Activated CD8-positive, alpha-beta memory T cell treated with anti-CD3 and anti-CD28 coated beads for 36 hours (primary cell): ENCODE measurements around the gene GPR156. TPM values are rescaled to one million over a fixed set of nuclear protein-coding genes. Genes with fewer than 3 reads are reported as not detected.

Experiments
- CTCF ChIA-PET: fragments of 350-600 bp; sonication (Branson Sonifier 250); formaldehyde crosslinking; loops from one replicate; lab custom pipeline; 2021; ENCODE audit warnings: antibody characterized with exemption; lab: Charles Lee
- POLR2A ChIA-PET: fragments of 350-600 bp; sonication (Branson Sonifier 250); formaldehyde crosslinking; loops from one replicate; lab custom pipeline; 2021; ENCODE audit warnings: antibody characterized with exemption; lab: Charles Lee
- total RNA-seq, 2 experiments: library from RNA; stranded (reverse); gene quantifications; one replicate each; pipeline ENCODE4 v1.2.3, GENCODE V29; 2021

GPR156 gene
- total RNA-seq, 2 experiments from 2014 or later, result 0.06 TPM; not detected in 1

DNA sequence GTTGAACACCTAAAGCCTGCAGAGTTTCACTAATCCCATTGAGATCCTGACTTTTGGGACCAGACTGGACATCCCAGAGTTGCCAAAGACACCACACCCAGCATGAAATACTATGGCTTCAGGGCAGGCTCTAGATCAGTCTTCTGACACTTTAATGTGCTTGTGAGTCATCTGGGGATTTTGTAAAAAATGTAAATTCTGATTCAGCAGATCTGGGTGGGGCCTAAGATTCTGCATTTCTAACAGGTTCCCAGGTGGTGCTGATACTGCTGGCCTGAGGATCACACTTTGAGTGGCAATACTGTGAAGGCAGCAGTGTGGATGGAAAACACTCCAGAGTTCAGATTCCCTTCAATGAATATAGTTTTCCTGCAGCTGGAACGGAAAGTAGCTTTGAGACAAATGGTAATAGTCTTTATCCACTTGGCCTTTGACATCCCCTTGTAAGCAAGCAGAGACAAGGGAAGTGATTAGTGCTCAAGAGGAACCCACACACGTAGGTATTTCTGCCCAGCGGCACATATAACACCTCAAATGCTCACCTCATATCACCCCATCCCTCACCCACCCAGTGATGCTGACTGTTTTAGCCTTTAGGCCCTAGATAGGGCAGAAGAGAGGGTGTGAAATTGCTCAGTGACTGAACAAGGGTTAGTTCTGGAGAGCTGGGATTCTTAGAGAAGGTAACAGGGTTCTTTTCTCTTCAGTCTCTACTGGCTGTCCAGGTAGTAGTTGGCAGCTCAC lies 139.3 kb downstream of the GPR156 start:
- ChIA-PET CTCF (interaction anchor here (1.7 kb wide), 1 partner anchor 105 kb away, joined by 4 read pairs; no protein-coding TSS in a partner anchor), POLR2A (no interaction called here)

DNA sequence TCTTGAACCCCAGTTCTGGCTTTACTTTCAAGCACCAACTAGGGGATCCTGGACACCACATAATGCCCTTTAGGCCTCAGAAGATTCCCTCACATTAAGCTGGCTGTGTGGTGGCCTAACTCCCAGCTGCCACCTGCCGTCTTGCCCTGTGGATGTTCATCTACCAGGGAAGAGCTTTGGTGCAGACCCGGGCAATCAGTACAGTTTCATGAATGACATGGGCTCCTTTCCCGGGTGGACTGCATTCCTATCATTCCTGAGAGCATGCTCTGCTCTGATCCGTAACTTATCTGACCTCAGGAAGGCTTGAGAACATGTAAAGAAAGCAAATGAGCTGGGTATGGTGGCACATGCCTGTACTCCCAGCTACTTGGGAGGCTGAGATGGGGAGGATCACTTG lies 140.8 kb downstream of the GPR156 start:
- POLR2A ChIA-PET, result no interaction called here
- CTCF ChIA-PET, result no interaction called here

DNA sequence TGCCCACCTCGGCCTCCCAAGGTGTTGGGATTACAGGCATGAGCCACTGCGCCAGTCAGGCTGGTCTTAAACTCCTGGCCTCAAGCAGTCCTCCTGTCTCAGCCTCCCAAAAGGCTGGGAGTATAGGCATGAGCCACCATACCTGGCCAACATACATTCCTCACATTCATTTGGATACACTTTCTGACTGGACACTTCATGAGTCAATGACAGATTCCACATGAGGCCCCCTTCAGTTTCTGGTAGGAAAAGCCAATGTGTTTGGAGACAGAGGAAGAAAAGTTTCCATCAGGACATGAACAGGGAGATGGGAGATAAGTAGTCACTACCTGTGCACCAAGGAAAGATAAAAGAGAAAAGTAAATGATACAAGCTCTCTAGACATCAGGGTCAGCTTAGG lies 141.3 kb downstream of the GPR156 start:
- ChIA-PET CTCF (no interaction called here), POLR2A (no interaction called here)

DNA sequence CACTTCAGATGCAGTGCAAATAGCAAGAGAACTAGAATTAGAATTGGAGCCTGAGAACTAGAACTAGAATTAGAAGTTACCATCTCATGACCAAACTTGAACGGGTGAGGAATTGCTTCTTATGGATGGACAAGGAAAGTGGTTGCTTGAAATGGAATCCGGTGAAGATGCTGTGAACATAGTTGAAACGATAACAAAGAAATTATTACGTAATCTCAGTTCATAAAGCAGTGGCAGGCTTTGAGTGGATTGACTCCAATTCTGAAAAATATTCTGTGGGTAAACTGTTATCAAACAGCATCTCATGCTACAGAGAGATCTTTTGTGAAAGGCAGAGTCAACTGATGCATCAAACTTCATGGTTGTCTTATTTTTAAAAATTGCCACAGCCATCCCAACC lies 142.8 kb downstream of the GPR156 start:
- ChIA-PET POLR2A (no interaction called here), CTCF (no interaction called here)

DNA sequence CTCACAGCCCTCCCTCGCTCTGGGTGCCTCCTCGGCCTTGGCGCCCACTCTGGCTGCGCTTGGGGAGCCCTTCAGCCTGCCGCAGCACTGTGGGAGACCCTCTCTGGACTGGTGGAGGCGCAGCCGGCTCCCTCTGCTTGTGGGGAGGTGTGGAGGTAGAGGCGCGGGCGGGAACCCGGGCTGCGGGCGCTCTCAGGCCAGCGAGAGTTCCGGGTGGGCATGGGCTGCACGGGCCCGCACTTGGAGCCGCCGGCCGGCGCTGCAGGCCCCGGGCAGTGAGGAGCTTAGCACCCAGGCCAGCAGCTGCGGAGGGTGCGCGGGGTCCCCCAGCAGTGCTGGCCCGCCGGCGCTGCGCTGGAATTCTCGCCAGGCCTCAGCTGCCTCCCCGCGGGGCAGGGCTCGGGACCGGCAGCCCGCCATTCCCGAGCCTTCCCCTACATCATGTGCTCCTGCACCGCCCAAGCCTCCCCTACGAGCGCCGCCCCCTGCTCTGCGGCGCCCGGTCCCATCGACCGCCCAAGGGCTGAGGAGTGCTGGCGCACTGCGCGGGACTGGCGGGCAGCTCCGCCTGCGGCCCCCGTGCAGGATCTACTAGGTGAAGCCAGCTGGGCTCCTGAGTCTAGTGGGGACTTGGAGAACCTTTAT lies 144.8 kb downstream of the GPR156 start:
- ChIA-PET CTCF (no interaction called here), POLR2A (no interaction called here)

DNA sequence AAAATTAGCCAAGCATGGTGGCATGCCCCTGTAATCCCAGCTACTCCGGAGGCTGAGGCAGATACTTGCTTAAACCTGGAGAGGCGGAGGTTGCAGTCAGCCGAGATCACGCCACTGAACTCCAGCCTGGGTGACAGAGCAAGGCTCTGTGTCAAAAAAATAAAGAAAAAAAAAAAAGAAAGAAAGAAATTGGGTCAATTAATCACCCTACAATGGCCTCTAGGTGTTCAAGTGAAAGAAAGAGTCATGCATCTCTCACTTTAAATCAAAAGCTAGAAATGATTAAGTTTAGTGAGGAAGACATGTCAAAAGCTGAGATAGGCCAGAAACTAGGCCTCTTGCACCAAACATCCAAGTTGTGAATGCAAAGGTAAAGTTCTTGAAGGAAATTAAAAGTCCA lies 145.9 kb downstream of the GPR156 start:
- CTCF ChIA-PET, result no interaction called here
- POLR2A ChIA-PET, result no interaction called here

DNA sequence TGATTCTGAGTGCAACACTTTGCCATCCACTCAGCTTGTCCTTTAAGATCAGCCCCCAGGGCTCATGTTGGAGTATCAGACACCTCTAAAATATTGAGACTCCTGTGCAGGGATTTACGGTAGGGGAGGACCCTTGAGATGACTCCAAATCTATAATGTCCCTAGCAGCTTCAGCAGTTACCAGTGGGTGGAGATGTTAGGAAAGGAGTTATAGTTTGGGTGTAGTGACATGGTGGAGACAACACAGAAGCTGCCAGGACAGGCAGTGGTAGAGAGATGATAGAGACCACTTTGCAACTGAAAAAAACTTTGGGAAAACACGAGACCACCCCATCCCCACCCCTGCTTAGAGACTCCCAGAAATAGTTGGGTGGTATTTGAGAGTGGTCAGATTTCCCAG lies 147.5 kb downstream of the GPR156 start:
- ChIA-PET CTCF (no interaction called here), POLR2A (no interaction called here)

DNA sequence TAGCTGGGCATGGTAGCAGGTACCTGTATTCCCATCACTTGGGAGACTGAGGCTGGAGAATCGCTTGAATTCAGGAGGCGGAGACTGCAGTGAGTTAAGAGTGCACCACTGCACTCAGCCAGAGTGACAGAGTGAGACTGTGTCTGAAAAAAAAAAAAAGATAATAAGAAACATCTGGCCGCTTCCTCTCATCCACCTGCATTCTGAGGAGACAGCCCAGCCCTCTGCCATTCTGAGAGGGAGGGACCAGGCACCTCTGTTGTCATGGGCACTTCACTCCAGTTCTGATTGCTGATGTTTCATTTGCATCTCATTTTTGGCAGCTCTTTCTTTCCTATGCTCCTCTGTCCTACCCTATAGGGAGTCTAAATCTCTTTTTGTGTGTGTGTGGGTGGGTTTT lies 154.4 kb downstream of the GPR156 start:
- POLR2A ChIA-PET, result no interaction called here
- CTCF ChIA-PET, result no interaction called here

DNA sequence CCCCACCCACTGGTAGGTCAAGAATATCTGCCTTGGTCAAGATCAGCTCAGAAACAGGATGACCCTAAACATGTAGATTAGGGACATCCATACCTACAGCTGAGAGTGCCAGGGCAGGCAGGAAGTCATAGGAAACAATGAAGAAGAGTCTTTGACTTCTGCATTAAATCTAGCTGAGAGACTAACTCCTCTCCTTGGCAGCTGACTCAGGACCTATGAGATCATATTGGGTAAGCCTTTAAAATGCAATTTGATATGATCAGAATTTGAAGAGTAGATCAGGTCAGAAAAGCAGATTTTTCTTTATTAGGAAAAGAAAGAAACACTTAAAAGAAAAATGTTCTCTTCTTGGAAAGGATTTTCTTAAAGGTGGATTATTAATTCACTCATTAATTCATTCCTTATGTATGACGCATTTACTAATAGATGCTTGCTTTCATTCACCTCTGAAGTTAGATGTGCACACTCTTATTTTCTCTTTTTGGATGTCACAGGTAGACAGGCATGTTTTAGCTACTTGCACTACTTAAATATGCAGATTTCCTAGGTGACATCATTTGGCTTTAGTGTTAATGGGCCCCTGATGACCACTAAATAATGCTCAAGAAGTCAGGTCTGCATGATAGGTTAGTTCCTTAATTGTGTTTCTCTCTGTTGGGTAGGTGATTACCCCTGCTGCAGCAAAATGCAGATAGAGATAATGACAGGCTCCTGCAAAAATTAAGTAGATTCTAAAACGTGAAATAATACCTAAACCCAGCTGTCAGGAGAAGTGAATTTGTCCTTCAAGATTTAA lies 155.1 kb downstream of the GPR156 start:
- ChIA-PET POLR2A (no interaction called here), CTCF (no interaction called here)

DNA sequence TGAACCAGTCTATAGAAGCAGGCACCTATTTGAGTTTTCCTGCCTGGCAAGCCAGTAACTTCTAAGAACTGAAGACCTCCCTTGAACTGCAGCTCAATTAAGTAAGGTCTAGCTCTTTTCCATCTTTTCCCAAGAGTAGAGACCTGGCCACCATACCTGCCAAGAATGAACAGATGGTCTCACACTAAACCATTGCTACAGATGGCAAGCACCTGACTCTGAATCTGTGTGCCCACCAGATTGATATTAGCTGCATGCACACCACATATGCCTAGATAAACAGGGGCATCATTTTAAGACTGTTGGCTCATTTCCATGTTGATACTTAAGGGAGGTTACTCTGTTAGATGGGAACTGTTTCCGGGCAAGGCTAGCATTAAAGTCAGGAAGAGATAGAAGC lies 156.0 kb downstream of the GPR156 start:
- CTCF ChIA-PET, result no interaction called here
- POLR2A ChIA-PET, result no interaction called here

DNA sequence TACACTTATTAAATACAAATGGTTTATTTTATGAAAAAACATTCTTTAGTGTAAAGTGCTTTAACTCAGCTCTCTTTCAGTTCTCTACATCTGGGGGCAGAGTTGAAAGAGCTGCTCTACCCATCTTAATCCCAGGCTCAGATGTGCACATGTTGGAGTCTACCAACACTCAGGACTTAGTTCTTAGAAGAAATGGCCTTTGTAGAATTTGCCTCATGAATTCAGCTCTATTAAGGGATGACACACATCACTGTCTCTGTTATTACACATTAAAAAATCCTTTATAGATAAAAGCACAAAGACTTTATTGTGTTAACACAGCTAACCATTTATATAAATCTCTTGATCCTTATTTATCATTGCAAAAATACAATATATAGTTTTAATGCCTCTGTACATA lies 159.0 kb downstream of the GPR156 start:
- CTCF ChIA-PET, result no interaction called here
- POLR2A ChIA-PET, result no interaction called here

DNA sequence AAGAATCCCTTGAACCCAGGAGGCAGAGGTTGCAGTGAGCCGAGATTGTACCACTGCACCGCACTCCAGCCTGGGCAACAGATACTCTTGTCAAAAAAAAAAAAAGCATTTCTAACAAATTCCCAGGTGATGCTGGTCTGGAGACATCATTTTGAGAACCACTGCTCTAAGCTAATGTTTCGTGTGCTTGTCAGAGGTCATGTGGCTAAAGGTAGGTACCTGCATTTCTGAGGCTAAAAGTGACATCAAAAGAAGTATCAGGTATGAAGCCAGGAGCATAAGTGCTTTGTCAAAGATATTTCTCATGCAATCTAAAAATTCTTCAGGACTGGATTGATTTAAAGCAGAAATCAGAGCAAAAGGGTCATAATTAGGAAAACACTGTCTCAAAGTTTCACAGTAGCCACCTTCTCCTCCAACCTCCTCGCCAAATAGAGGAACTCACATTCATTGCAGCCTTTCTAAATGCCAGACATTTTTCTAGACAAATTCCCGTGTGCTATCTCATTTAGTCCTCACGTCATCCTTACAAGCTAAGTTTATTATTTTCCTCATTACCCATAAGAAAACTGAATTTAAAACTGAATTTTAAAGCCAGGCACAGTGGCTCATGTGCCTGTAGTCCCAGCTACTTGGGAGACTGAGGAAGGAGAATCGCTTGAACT lies 165.0 kb downstream of the GPR156 start:
- POLR2A ChIA-PET, result no interaction called here

More for the DNA sequence above, 165.0 kb downstream of the GPR156 start:
- CTCF ChIA-PET, result no interaction called here

Other genes with a start within 250 kb of the GPR156 start
- 10 to 100 TPM; 34.4 to 35.2 TPM for gene GSK3B, start 190.8 kb downstream of the GPR156 start, total RNA-seq
- 10 to 100 TPM; 40.0 to 40.8 TPM for gene LRRC58, start 64.1 kb upstream of the GPR156 start, total RNA-seq
- gene FSTL1, start 165.8 kb upstream of the GPR156 start, total RNA-seq, result under 1 TPM; 0.23 to 0.94 TPM